Heart left ventricle (tissue), 16 donors: ENCODE data around the gene TALDO1. TPM values are rescaled to one million over a fixed set of nuclear protein-coding genes. Genes with fewer than 3 reads are reported as not detected.

Experiments
- ATAC-seq, 4 donors: fragments of 200-7000 bp; cut with Tn5 transposase; one replicate each; pipeline ENCODE4 v1.9.1; 2020 to 2022; ENCODE audit warnings: moderate library complexity in 4 of 4, mild to moderate bottlenecking in 3 of 4, moderate number of reproducible peaks in 1 of 4
- DNase-seq, 5 donors: peaks; one replicate each; pipeline ENCODE4 v3.0.0-alpha.2; 2020
- H3K27ac ChIP-seq, 12 donors: fragments of 200-600 bp; sonication (generic) in 4 of 12; one replicate each; pipeline versions ENCODE4 v1.5.0 to v1.8.0; 2016 to 2022; ENCODE audit warnings: mild to moderate bottlenecking in 2 of 12
- H3K27me3 ChIP-seq, 9 donors: fragments of 200-600 bp; sonication (generic) in 2 of 9; one replicate each; pipeline versions ENCODE4 v1.5.1 to v1.8.0; 2016 to 2022; ENCODE audit warnings: mild to moderate bottlenecking in 3 of 9
- H3K36me3 ChIP-seq, 9 donors: fragments of 200-600 bp; sonication (generic) in 2 of 9; one replicate each; pipeline versions ENCODE4 v1.5.0 to v1.8.0; 2018 to 2022; ENCODE audit warnings: mild to moderate bottlenecking in 2 of 9
- H3K4me1 ChIP-seq, 12 donors: fragments of 200-600 bp; sonication (generic) in 4 of 12; one replicate each; pipeline versions ENCODE4 v1.5.0 to v1.8.0; 2016 to 2022; ENCODE audit warnings: mild to moderate bottlenecking in 3 of 12
- H3K4me3 ChIP-seq, 12 donors: fragments of 200-600 bp; sonication (generic) in 4 of 12; one replicate each; pipeline versions ENCODE4 v1.5.0 to v1.8.0; 2017 to 2022; ENCODE audit warnings: mild to moderate bottlenecking in 9 of 12, moderate library complexity in 4 of 12
- H3K9me3 ChIP-seq, 12 donors: fragments of 200-600 bp; sonication (generic) in 4 of 12; one replicate each; pipeline versions ENCODE4 v1.5.0 to v1.8.0; 2016 to 2022; ENCODE audit warnings: mild to moderate bottlenecking in 1 of 12
- POLR2A ChIP-seq, 2 donors: fragments of 450-650 bp; IDR thresholded peaks; one replicate each; pipeline ENCODE4 v1.6.1; 2017; ENCODE audit warnings: antibody characterized with exemption in 2 of 2, mild to moderate bottlenecking in 2 of 2, moderate library complexity in 2 of 2
- WGBS, 4 donors: extraction: QIAGEN DNeasy Blood & Tissue Kit in 2 of 4; methylation state at CpG; one replicate each; pipeline versions ENCODE4 v1.1.5 to v1.1.7; 2013 to 2018; 5-methylcytosine and 5-hydroxymethylcytosine counted together
- intact Hi-C, 10 donors: fragments of 100-400 bp; cut with DNase I; formaldehyde crosslinking; loops; one replicate each; pipeline versions ENCODE4 v1.11.1 to v1.14.2; 2022
- polyA plus RNA-seq, 2 donors: library from polyadenylated mRNA; stranded (reverse); fragments of 200-250 nt; gene quantifications; one replicate each; pipeline ENCODE4 v1.2.3, GENCODE V29; 2013
- total RNA-seq, 9 donors: library from RNA; depleted of rRNA in 2 of 9; stranded (reverse); fragments of >200 nt in 2 of 9; fragmentation: NEBNext Ultra II Directional in 3 of 9; extraction: Animal tissue kit (Norgen Biotek cat#: 25700) in 3 of 9; gene quantifications; one replicate each; pipeline versions ENCODE4 v1.1.0 to v1.2.4, GENCODE V29; 2016 to 2023
- TF ChIP-seq, protein P1 (sequence below), 12 donors: fragments of 200-600 bp; sonication (generic) in 4 of 12; IDR thresholded peaks; one replicate each; pipeline versions ENCODE4 v1.5.0 to v1.8.0; 2018 to 2022; ENCODE audit warnings: antibody characterized with exemption in 12 of 12, mild to moderate bottlenecking in 5 of 12
- donor health status: ischemic (EF 13 %, LVEDD 7.1; RV severe dilation, severe dysfunction).
- donor health status: healthy with polysubstance abuse.
- donor health status: DM: no; HTN: yes; CAD: no.
- donor health status: DM: no; HTN: no; CAD: no.
- donor health status: ischemic (EF 25% LVEDD 6.9; RV normal size, moderate dysfunction).
- donor health status: ischemic (EF 25% LVEDD 5.7; RV mildly dilated, moderate dysfunction).
- donor health status: healthy.
- donor health status: DM: yes; HTN: yes; CAD: no.
- donor health status: ischemic (EF 35%, LVEDD 5.7; RV mildly dilated, moderate dysfunction).
- donor health status: nonischemic (EF 11% LVEDD 7.7; RV severe dilation, severe dysfunction).
- donor health status: DM: yes; HTN: yes; CAD: no.
- donor health status: PGD.
- donor health status: ischemic (EF 29% LVEDD 5.4; RV normal size, mild dysfunction).
- donor health status: nonischemic (EF 23%, LVEDD 6.1; RV moderate dilation, normal function).

The TALDO1 gene
- total and polyA plus RNA-seq, 11 donors: 66.9 to 145 (median 105) TPM

DNA sequence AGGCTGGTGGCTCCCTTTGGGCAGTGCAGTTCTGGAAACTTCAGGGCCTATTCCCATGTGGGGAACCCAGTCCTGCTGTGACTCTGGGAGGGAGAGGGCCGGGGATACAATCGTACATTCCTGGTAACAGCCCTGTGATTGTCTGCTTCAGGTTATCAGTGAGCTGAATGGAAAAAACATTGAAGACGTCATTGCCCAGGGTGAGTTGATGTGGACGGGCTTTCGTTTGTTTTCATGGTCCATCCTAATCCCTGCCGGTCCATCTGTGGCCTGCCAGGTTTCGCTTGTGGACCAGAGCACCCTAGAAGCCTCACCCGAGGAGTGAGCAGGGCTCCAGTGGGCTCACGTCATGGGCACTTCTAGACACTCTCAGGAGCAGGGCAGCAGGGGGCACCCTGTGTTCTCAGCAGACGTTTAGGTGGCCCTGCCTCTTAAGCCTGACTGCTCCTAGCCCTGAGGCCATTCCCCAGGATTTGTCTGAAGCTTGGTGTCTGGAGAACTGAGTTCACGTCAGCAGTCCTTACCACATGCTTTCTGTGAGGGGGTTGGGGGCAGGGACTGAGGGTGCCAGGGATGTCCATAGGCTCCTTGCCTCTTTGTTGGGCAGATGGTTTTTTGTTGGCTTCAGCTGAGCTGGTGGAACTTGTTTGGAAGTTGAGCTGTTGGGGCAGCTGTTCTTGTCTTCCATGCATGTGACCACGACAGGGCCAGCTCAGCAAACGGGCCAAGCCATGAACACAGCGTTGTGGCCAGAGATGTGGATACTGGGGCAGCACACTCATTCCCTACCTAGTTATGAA is 64.4 kb downstream of the TALDO1 start:
- ATAC-seq (no peak), DNase-seq (no peak)
- intact Hi-C loops: no loop called here
- TF ChIP-seq, protein P1, sequence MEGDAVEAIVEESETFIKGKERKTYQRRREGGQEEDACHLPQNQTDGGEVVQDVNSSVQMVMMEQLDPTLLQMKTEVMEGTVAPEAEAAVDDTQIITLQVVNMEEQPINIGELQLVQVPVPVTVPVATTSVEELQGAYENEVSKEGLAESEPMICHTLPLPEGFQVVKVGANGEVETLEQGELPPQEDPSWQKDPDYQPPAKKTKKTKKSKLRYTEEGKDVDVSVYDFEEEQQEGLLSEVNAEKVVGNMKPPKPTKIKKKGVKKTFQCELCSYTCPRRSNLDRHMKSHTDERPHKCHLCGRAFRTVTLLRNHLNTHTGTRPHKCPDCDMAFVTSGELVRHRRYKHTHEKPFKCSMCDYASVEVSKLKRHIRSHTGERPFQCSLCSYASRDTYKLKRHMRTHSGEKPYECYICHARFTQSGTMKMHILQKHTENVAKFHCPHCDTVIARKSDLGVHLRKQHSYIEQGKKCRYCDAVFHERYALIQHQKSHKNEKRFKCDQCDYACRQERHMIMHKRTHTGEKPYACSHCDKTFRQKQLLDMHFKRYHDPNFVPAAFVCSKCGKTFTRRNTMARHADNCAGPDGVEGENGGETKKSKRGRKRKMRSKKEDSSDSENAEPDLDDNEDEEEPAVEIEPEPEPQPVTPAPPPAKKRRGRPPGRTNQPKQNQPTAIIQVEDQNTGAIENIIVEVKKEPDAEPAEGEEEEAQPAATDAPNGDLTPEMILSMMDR (IDR thresholded peaks at IDR 0.05): peak in 1 of 12 donors; percentile 15
- no peak for TF ChIP-seq POLR2A (IDR thresholded peaks at IDR 0.05)
- Histone ChIP-seq H3K9me3 (no peaks in the 10 kb centered on the region), H3K36me3 (peaks cover 3 to 42% (median 32%) of the 10 kb centered on the region in 9 donors), H3K4me1 (peaks cover 2 to 34% (median 25%) of the 10 kb centered on the region in 12 donors), H3K27me3 (no peaks in the 10 kb centered on the region), H3K27ac (peak overlapping the region in 3 of 12 donors; percentile 14 to 98 (median 97)), H3K4me3 (peak overlapping the region in 7 of 12 donors; percentile 79 to 100 (median 97))
- 54 to 66% (median 62%) methylated on average over 7 to 14 of the region's 14 CpGs for WGBS, 4 donors

DNA sequence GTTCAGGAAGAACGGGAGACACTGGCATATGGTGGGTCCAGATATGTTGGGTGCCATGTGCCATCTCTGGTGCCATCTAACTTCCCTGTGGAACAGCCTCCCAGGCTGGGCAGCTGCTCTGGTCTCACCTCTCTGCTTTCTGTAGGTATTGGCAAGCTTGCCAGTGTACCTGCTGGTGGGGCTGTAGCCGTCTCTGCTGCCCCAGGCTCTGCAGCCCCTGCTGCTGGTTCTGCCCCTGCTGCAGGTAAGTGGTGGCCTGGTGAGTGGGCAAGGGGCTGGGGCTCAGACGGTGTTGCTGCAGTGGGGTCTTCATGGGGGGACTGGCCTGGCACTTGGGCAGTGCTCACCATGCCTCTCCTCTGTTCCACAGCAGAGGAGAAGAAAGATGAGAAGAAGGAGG is 65.1 kb downstream of the TALDO1 start:
- H3K36me3 ChIP-seq: peaks cover 3 to 42% (median 32%) of the 10 kb centered on the region in 9 donors
- 83 to 88% (median 86%) methylated on average over 3 of the region's 3 CpGs for WGBS, 4 donors
- no peaks in the 10 kb centered on the region for H3K27me3 ChIP-seq
- ATAC-seq (no peak), DNase-seq (no peak)
- no peak overlapping the region for H3K4me3 ChIP-seq
- H3K27ac ChIP-seq: no peak overlapping the region
- no peaks in the 10 kb centered on the region for H3K9me3 ChIP-seq
- TF ChIP-seq POLR2A (IDR thresholded peaks at IDR 0.05): no peak
- TF ChIP-seq, protein P1 (IDR thresholded peaks at IDR 0.05): no peak
- intact Hi-C loops: no loop called here
- peaks cover 2 to 34% (median 25%) of the 10 kb centered on the region in 12 donors for H3K4me1 ChIP-seq

DNA sequence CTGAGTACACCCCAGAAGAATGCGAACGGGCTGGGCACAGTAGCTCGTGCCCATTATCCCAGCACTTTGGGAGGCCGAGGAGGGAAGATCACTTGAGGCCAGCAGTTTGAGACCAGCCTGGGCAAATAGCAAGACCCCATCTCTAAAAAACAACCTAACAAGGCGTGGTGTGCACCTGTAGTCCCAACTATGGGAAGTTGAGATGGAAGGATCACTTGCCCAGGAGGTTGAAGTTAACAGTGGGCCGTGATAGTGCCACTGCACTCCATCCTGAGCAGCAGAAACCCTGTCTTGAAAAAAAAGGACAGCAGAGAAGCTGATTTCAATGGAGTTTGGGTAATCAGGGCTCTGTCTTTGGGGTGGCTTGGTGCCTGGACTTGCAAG is 65.8 kb downstream of the TALDO1 start:
- Histone ChIP-seq H3K27ac (no peak overlapping the region), H3K27me3 (no peaks in the 10 kb centered on the region), H3K36me3 (peaks cover 3 to 42% (median 32%) of the 10 kb centered on the region in 9 donors), H3K4me1 (peaks cover 2 to 28% (median 24%) of the 10 kb centered on the region in 12 donors), H3K4me3 (no peak overlapping the region), H3K9me3 (no peaks in the 10 kb centered on the region)
- intact Hi-C loops: no loop called here
- ATAC-seq (no peak), DNase-seq (no peak)
- TF ChIP-seq, protein P1 (IDR thresholded peaks at IDR 0.05): no peak
- TF ChIP-seq POLR2A (IDR thresholded peaks at IDR 0.05): no peak
- 91 to 93% (median 92%) methylated on average over 6 of the region's 6 CpGs for WGBS, 4 donors

DNA sequence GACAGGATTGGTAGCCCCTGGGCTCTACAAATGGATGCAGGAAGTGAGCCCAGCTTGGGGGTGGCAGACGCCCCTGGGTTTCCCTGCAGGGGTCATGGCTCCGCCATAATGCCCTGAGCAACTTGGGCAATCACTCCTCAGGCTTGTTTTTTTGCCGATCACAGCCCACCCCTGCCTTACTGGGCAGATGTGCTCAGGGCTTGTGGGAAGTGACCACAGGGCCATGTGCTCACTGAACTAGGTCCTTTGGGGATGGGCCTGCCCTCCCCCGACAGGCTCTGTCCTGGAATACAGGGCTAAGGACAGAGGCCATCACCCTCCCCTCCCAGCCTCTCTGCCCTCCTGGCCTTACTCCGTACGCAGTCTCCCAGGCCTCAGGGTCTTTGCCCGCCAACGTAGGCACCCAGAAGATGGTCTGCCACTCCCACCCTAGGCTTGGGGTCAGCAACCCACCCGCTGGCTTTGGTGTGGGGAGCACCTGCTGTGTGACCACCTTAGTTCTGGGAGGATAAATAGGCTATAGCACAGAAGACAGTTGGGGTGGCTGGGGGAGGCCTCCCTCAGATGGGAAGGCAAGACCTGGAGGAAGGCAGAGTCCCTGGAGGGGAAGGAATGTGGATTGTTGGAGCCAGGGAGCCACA is 66.3 kb downstream of the TALDO1 start:
- WGBS, 4 donors: 77 to 86% (median 82%) methylated on average over 9 of the region's 9 CpGs
- no peak overlapping the region for H3K4me3 ChIP-seq
- ATAC-seq (no peak), DNase-seq (no peak)
- H3K27me3 ChIP-seq: no peaks in the 10 kb centered on the region
- peaks cover 2 to 26% (median 20%) of the 10 kb centered on the region in 12 donors for H3K4me1 ChIP-seq
- intact Hi-C loops: no loop called here
- peaks cover 3 to 42% (median 32%) of the 10 kb centered on the region in 9 donors for H3K36me3 ChIP-seq
- TF ChIP-seq POLR2A (IDR thresholded peaks at IDR 0.05): no peak
- TF ChIP-seq, protein P1 (IDR thresholded peaks at IDR 0.05): no peak
- H3K27ac ChIP-seq: no peak overlapping the region
- no peaks in the 10 kb centered on the region for H3K9me3 ChIP-seq
